GM21423 (cell line): ENCODE results near the gene HOXB1.
"Not testable (repeated sequence)": the region's sequence is repeated elsewhere in the genome, so short reads cannot be mapped to it uniquely, and the experiment has no call there.

Experiments
- ATAC-seq: cut with Tn5 transposase; IDR thresholded peaks from one replicate; pipeline ENCODE4 v1.9.1; 2021; ENCODE audit warnings: mild to moderate bottlenecking, moderate library complexity; ENCODE audit not compliant: unreplicated experiment

The HOXB1 gene

DNA sequence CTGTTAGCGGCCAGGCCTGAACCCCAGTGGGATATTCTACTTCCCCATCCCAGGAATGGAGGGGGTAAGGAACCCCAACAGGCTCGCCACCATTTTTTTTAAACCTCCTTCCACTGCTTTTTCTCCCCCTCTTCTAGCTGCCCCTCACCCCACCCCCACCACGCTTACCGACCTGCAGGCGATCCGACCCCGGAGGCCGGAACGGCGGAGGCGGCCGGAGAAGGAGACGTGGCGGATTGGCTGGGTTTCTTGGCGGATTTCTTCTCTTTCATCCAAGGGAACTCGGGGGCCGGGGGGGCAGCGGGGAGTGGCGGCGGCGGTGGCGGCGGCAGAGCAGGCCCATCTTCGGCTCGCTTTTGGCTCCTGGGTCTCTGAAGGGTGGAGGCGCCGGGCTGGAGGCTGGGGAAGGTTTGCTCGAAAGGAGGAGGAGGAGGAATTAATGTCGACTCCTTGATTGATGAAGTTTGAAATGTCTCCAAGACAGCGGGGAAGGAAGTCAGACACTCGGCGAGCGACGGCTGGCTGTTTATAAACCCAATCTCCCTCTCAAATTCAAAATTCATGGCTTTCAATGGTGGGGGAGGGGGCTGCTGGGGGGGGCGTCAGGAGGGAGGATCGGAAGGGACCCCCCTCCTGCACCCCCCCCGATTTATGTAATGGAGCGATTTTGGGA is 13.7 kb upstream of the HOXB1 start:
- no peak for ATAC-seq

DNA sequence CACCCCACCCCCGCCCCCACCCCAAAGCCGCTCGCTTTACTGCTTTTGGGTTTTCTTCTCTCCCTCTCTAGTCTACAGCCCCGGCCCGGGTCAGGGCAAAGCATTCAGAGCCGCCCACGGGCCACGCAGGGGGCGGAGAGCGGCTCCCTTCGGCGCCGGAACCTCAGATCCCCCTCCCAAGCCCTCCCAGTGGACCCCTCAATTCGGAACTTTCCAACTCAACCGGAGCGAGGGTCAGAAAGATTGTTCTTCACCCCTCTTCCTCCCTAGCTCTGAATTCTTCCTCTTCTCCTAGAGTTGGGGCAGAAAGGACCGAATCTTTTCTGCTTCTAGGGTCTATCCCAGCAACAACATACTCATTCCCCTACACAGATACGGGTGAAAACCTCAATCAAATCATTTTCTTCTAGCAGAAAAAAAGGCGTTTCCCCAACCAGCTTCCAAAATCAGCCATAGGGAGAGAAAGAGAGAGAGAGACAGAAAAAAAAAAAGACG is 13.1 kb upstream of the HOXB1 start:
- ATAC-seq = no peak

DNA sequence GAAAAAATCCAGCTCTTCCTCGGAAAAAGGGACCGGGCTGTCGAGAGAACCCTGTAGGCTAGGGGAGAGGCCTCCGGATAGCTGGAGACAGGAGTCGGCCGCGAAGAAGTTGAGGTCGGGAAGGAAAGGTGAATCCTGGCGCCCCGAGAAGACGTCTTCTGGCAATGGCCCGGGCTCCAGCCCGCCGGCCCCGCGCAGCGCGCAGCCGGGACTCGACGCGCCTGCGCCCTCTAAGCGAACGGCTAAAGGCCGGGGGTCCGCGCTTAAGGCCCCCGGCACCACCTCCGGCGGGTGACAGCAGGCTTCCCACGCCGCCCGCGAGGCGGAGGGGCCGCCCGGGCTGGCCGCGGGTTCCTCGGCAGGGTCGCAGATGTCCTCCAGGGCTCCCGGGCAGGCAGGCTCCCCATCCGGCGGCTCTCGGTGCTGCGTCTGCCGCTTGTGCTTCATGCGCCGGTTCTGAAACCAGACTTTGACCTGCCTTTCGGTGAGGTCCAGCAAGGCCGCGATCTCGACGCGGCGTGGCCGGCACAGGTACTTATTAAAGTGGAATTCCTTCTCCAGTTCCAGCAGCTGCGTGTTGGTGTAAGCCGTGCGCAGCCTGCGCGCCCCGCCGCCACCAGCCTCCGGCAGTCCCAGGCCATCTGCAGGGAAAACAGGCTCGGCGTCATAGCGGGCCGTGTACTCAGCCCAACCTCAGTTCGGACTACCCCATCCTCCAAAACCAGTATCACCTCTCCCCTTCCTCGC is 12.5 kb upstream of the HOXB1 start:
- ATAC-seq = peak; percentile 44

DNA sequence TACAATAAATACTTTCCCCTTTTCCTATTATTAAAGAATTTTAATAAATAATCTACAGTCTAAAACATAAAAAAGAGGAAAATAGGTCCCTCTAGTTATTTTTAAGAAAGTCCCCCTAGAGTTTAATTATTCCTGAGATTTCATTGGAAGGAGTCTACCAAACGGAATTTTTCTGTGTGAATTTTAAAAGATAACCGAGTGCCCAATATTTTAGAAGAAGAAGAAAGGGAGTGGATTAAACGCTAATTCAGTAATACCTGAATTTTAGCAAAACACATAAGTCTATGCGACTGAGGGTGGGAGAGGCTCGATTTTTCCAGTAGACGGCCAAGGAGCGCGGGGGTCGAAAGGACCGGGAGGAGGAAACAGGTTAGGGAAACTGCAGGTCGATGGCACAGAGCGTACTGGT is 11.9 kb upstream of the HOXB1 start:
- no peak for ATAC-seq

DNA sequence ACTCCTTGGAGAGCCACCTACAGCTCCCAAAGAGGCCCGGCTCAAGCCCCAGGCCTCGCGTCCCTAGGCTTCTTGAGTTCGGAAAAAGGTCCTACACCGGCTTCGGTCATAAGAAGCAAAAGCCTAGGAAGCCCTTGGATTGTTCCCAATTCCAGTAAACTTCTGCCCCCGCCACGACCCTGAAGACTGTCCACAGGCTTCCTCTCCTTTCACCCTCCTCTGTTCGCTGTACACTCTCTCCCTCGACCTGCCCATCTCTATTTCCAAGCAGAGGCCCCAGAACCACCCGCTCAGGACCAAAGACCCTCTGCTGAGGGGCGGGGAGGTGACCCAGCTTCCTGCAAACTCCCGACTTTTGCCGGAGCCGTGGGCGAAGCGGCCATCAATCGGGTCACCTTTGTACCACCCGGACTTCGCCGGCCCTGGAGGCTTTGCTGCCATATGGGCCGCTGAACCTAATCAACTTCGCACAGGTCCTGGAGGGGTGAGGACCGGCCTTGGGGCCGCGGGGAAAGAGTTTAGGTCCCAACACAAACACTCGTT is 11.4 kb upstream of the HOXB1 start:
- ATAC-seq = no peak

DNA sequence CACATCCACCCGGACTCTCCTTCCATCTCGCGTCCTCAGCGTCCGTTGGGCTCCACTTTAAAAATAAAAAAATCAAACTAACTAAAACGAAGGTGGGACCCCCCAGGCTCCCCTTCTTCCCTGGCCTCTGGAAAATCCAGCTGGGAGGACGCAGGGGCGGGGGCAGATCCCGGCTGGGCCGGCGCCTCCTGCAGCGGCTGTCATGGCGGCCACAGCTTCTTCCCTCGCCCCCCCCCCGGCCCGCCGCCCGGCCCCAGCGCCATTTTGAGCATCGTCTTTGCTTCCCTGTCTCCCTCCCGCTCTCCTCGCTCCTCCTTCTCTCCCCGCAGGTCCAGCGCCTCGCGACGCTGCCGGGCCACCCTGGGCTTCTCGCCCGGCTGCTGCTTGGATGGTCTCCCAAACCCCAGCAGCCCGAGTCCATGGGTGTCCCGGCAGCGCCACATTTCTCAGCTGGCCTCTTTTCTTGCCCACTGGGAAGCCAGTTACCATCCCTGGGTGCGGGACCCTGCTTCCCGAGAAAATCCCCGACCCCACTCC is 10.8 kb upstream of the HOXB1 start:
- no peak for ATAC-seq

DNA sequence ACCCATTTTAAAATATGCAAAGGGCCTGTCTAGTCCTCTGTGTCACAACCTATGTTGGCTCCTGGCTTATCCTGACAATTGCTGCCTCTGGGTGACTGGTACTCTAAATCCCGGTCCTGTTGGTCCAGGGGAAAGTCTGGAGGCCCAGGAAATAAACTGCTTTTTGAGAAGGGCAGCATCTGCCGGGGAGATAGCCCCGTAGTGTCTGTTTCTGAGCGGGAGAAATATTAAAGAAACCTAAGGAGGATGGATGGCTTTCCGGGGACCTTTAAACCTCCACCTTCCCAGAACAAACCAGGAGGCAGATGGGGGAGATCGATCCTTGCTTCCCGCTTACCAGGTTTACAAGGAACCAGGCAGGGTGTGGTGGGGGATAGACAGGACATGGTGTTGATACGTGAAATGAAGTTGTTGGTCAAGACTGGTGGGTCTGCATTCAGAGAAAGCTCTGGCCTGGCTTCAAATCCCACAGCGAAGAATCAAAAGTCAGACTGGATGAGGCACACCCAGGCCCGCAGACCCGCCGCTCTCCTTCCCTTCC is 10.3 kb upstream of the HOXB1 start:
- ATAC-seq = no peak

DNA sequence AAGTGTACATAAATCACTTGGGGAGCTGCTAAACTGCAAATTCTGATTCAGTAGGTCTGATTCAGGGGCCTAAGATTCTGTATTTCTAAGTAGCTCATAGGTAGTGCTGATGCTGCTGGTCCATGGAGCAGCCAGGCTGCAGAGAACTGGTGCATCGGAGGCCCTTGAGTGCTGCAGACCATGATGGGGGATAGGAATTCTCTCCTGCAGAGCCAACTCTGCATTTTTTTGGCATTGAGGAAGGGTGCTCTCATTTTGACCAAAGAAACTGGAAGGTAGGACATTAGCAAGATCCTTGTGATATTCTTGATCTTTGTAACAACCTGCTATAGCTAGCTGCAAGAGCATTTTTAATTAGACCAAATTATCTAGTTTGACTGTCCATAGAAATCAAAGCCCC is 9.4 kb upstream of the HOXB1 start:
- no peak for ATAC-seq

DNA sequence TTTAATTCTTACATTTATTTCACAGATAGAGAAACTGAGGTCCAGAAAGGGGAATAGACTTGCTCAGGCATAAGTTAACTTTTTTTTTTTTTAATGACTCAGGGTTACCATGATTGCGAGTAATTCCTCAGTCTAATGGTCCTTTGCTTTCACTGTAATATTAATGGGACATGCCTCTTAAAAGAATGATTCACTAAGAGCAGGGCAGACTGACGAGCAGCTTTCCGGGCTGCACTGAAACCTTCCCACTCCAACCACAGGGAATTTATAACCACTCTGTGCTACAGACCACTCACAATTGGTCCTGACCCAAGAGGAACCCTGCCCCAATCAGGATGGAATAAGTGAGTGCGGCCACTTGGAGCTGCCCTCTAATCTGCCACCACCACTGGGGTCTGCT is 8.4 kb upstream of the HOXB1 start:
- ATAC-seq = no peak

DNA sequence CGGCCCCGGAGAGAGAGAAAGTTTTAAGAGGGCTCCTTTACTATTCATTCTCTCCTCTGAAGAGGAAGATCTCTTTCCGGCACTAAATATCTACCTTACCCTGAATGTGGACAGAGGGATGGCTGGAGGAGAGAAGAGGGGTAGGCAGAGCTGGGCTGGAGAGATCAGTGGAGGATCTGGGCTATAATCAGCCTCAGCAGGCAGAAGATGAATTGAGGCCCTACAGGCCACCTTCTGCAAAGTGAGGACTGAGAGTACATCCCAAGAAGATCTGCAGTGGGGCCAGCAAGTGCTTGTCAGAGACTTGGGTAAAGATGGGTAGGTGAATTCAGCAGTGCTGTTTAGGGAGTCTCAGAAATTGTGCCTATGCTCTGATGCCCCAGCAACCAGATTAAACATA is 6.5 kb upstream of the HOXB1 start:
- no peak for ATAC-seq

DNA sequence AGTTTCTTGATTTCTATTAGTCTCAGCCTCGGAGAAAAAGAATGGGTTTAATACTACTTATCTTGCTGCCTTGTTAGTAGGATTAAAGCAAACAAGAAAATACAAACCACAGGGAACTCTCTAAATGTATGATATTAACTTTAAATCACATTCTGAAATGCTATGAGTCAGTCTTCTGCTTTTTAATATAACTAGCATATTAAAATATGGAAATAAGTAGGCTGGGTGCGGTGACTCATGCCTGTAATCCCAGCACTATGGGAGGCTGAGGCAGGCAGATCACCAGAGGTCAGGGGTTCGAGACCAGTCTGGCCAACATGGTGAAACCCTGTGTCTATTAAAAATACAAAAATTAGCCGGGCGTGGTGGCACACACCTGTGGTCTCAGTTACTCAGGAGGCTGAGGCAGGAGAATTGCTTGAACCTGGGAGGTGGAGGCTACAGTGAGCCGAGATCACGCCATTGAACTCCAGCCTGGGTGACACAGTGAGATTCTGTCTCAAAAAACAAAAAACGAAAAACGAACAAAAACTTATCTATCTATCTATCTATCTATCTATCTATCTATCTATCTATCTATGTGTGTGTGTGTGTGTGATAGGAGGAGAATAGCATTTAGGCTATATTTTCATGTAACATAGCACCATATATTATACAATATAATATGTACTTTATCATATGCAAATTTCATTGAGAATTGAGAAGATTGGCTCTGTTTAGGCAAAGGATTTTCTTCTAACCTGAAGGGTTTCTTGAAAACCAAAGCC is 5.2 kb upstream of the HOXB1 start:
- ATAC-seq = not testable (repeated sequence)

DNA sequence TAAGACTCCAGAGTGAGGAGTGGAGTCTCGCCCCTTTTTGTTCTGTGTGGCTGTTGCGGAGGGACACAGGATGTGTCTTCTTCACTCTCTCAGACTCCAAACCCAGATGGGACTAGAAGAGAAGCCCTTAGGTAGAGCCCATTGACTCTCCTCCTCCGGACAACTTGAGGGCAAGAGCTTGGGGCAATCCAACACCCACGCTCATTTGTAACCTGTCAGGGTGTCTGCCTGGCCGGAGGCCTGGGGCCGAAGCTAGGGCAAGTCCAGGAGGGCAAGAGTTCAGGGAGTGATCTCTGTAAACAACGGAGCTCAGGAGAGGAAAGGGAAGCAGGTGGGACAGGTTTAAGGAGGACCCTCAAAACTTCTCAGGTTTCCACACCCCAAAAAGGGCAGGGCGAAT is 1.4 kb upstream of the HOXB1 start:
- ATAC-seq = no peak

DNA sequence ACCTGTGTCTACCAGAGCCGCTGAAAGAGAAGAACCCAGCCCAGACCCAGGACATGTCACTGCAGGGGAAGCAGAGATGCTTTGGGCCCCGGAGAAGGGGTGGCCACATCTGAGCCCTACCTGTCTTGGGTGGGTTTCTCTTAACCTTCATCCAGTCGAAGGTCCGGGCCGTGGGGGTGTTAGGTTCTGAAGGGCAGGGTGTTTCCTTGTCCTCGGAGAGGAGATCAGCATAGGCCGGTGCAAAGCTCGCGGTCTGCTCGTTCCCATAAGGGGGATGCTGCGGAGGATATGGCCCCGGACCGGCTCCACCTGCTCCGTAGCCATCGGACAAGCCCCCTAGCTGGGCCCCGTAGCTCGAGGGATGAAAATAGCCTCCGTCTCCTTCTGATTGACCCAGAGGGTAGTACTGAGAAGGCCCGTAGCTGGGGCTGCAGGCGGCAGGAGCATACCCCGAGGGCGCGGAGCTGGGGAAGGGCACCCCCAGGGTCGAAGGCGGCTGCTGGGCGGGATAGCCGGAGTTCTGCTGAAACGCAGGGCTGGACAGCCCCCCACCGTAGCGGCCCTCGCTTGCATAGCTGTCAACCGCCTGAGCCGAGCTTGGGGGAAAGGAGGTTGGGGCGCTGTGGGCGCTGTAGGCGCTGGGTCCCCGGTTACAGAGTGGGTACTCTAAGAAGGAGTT is 464 bp downstream of the HOXB1 start:
- no peak for ATAC-seq

DNA sequence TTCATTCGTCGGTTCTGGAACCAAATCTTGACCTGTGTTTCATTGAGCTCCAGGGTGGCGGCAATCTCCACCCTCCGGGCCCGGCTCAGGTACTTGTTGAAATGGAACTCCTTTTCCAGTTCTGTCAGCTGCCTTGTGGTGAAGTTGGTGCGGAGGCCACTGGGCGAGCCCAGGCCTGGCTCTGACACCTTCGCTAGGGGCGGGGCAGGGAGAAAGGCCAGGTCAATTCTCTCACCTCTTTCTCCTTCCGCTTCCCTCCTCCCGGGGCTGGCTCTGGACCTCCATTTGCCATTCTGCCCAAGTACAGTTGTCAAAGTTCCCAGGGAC is 1.2 kb downstream of the HOXB1 start:
- ATAC-seq = no peak

DNA sequence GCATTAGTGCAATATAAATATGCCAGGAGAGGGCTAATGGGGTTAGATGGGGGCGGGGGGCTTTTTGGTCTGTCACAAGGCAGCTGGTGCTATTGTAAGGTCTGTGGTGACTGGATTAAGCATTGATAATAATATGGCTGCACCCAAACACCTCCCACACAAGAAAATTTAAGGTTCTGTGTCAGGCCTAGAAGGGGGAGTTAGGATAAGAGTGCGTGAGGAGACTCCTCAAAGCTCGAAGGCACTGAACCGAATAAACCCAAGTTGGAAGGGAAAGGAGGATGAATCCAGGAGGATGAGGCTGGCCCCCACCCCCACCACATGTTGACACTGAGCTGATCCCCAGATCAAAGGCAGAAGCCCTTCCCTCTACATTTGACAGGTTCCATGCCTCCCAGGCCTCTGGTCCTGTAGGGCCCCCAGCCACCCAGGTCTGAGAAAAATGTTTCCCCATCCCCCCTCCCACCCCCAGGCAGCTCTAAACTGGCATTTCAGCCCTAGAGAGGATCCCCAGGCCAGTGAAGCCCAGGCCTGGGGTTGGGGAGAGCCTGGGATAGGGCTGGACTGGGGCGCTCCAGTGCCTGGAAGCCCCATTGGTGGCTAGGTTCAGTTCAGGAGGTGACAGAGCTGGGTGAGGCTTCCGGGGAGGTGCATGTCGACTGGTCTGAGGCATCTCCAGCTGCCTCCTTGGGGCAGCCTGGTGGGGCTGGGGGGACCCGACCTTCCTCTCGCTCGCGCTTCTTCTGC is 1.7 kb downstream of the HOXB1 start:
- ATAC-seq = no peak

DNA sequence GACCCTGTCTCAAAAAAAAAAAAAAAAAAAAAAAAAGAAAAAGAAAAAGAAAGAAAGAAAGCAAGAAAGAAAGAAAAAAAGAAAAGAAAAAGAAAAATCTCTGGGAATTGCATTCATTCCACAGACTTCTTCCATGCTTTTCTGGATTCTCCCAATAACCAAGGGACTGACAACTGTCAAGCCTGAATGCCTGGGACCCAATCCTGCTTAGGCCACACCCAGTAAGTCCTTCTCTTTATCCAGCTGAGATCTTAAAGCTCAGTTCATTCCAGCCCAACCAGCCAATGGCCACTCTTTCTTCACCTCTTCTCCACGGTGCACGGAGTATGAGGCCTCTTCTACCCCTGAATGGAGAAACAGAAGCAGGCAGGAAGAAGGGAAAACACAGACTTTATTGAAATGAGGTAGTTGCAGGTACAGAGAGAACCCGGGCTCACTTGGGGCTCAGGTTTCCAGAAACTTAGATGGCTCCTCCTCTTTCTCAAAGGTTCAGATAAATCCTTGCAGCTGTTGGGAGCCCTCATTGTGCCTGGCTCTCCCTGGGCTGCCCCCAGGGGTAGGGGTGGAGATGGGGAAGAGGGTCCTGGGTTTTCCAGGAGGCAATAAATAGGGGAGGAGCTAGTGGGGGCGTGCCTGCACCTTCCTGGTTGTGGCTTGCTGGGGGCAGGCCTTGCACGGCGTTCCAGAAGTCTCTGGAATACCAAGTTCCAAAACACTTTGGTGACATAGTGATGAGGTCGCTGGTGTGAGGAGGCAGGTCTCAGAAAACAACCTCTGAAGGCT is 2.5 kb downstream of the HOXB1 start:
- no peak for ATAC-seq

DNA sequence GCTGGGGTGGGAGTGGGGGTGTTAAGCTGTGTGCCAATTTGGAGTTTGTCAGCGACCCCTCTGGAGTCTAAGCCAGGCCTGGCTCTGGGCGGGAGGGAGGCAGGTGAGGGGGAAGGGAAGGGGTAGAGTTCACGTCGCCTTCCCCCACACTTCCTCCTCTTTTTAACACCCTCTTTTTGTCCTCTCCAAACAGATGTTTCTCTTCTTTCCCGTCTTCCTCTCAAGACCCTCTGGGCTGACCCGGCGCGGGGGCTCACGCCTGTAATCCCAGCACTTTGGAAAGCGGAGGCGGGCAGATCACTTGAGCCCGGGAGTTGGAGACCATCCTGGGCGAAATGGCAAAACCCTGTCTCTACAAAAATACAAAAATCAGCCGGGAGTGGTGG is 3.3 kb downstream of the HOXB1 start:
- ATAC-seq = no peak

DNA sequence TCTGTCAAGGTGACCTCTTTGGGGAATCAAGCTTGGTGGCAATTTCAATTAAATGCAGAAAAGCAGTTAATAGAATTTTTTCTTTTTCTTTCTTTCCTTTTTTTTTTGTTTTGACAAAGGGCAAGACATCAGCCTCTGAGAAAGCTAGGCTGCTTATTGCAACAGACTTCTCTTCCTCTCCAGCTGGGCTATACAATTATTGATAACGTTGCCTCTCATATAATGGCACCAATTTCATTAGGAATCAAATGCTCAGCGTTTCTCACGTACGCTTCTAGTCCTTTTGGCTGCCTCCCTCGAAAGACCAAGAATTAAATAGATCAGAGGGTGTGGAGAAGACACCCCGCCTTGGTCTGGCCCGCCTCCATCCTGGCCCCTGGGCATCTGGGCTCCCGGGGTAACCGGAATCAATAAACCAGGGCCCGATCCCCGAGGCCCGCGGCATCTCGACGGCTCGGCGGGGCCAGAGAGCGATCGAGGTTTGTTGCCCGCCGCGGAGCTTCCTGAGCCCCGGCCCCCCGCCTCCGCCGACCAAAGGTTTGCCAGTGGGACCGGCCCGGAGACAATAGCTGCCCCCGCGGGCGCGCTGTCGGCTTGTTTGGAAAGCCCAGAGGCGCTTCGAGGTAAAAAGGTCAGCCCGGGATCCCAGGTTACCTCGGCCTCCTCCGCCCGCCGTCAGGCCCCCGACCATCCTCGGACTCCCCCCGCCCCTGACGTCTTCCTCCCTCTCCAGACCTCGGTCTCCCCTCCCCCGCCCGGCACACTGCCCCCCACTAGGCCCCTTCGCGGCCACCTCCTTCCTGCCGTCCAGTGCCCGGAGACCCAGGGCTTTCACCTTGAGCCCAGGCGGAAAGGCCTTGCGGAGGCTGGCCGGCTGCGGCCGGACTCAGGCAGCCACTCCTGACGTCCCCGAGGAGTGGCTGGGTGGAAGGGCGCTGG is 3.9 kb downstream of the HOXB1 start:
- ATAC-seq = no peak
